Cardiac fibroblast (primary cell): Measurements from ENCODE around the gene PRDX5.

ENCODE experiments used
- DNase-seq, 2 donors: peaks; one replicate each; pipeline versions ENCODE4 v3.0.0 to v3.0.0-alpha.2; 2010; ENCODE audit warnings: low read depth in 2 of 2
- H3K4me3 ChIP-seq, 2 donors: replicated peaks in 1 of 2; 1 replicate in 1 of 2; 2 replicates in 1 of 2; pipeline ENCODE4 v1.5.1; 2011; ENCODE audit warnings: low read depth in 2 of 2, low read length in 2 of 2, mild to moderate bottlenecking in 2 of 2, moderate library complexity in 1 of 2
- CTCF ChIP-seq: IDR thresholded peaks from one replicate; pipeline ENCODE4 v1.5.1; 2011; ENCODE audit warnings: low read depth, mild to moderate bottlenecking, low read length, inconsistent platforms

PRDX5 gene

DNA sequence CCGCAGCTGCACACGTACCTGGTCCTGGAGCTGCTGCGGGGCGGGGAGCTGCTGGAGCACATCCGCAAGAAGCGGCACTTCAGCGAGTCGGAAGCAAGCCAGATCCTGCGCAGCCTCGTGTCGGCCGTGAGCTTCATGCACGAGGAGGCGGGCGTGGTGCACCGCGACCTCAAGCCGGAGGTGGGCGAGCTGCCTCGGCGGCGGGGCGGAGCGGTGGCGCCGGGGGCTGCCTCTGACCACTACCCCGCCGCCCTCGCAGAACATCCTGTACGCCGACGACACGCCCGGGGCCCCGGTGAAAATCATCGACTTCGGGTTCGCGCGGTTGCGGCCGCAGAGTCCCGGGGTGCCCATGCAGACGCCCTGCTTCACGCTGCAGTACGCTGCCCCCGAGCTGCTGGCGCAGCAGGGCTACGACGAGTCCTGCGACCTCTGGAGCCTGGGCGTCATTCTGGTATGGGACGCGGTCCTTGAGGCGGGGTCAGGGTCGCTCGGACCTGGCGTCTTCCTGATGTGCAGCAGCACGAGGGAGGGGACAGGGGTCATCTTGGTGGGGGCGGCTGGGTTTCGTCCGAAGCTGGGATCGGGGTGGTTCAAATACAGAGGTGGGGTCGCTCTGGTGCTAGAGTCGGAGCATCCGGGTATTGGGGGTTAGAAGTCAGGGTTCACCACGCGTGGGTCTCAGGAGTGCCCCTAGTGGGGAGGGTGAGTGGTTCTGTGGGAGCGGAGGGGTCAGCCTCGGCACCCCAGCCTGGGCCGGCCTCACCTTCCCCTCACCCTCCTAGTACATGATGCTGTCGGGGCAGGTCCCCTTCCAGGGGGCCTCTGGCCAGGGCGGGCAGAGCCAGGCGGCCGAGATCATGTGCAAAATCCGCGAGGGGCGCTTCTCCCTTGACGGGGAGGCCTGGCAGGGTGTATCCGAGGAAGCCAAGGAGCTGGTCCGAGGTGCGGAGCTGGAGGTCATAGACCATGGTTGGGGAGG, 51.8 kb downstream of the PRDX5 start:
- no peak for DNase-seq
- no peak overlapping the region for H3K4me3 ChIP-seq
- TF ChIP-seq CTCF = no peak

- DNase-seq = no peak
- no peak overlapping the region for H3K4me3 ChIP-seq
- no peak for TF ChIP-seq CTCF
These were observed 53.3 kb downstream of the PRDX5 start for GRCh38 chr11:64371201-64371600.
